GM21360 (cell line): ENCODE data around the gene TCF4.

Experiments used
- ATAC-seq: cut with Tn5 transposase; IDR thresholded peaks from one replicate; pipeline ENCODE4 v1.9.1; 2021; ENCODE audit warnings: mild to moderate bottlenecking, moderate library complexity; ENCODE audit not compliant: unreplicated experiment

Gene TCF4

DNA sequence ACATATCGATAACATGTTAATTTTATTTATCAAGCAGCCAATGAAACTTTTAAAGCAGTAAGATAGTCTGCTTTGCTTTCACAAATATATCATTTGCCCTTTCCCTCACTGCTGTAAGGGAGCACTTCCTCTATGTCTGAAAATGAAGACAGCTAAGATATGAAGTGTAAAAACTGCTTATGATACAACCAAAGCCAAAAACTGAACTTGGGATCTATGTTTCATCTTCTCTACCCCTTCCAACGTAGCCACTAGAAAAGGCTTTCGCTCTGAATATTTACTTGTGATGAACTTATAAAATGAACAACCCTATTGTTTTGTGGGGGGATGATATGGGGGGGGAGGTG lies 140.3 kb downstream of the TCF4 start:
- ATAC-seq = no peak

DNA sequence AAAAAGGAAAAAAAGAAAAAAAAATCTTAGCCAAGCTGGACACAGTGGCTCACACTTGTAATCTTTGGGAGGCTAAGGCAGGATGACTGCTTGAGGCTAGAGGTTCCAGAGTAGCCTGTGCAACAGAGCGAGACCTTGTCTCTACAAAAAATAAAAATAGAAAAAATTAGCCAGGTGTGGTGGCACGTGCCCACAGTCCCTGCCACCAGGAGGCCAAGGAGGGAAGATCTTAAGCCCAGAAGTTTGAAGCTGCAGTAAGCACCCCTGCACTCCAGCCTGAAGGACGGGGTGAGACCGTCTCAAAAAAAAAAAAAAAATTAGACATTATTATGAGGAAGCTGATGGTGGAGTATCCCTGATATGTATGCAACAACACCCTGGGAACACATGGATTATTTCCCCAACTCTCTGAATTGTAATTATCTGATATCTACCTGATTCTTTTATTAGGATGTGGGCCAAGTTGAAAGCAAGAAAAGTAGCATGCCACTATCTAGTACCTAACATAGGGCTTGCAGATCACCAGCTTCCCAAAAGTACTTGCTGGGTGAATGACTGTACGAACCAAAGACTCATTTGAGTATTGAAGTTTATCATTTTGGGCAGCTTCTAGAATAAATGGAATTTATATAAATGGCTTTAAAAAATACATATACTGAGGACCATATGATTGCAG lies 140.9 kb downstream of the TCF4 start:
- no peak for ATAC-seq

GRCh38 chr18:55444536-55444935 lies 143.5 kb downstream of the TCF4 start:
- ATAC-seq = no peak

- no peak for ATAC-seq
These were observed 144.2 kb downstream of the TCF4 start for GRCh38 chr18:55443776-55444175.

DNA sequence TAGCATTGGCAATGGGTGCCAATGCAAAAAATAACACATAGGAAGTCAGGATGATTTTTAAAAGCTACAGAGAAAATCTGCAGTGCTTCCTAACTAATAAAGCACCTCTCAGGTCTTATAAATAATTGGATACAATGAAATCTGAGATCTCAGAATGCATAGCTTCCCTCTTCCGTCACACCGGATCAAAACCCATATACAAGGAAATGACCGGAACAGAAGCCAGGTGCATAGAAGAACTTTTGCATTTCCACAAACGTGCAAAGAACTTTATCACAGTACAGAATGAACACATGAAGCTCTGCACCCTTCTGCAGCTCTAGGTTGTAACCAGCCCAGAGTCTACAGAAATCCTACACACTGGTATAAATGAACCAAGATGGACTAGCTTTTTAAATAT lies 145.4 kb downstream of the TCF4 start:
- no peak for ATAC-seq

DNA sequence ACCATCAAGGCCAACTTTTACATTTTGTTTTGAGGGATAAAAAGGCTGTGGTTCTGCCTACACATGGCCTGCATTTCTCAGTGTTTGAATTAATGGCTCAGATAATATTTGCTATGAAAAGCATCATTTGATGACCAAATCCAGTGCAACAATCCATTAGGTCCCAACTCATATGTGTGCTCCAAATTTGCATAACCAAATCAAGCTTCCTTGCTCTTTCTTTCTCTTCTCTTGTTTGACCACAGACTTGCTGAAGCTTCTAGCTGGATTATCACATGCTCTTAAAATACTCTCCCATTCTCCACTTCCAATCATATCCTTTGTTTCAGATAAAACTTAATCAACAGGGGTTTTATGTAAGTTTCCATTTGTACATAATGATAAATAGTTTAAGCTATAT lies 147.0 kb downstream of the TCF4 start:
- no peak for ATAC-seq

DNA sequence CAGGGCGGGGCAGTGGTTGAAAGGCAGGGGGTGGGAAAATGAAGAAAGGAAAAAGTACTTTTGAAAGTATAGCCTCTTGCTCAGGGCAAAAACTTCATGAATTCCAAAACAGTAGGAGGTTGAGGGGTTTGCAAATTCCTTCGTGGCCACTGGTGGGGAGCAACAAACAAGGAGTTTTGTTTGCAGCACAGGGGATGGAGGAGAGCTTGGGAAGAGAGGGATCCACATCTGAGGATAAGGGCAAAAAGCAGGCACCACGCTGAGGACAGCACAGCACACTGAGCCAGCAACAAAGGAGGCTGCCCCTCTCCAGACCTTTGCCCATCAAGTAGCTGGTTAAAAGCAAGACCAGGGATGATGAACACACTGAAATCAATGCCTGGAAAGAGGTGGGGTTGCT lies 148.9 kb downstream of the TCF4 start:
- ATAC-seq = no peak

GRCh38 chr18:55435592-55435991 lies 152.4 kb downstream of the TCF4 start:
- no peak for ATAC-seq

DNA sequence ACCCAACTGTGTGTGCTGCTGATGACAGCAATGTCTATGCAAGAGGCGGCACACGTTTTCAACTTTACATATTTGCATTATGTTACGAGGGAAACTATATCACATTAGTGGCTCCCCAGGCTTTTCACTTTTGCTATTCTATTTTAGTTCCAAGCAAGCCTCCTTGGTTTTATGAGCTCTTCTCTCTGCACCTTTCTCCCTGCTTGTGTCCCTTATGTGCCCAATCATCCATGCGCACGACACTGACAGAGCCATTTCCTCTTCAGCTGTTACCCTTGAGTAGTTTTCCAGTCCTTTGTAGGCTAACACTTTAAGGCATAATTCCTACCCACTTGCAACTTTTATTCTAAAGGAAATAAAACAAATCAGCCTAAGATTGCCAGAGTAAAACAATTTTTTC lies 154.3 kb downstream of the TCF4 start:
- no peak for ATAC-seq

GRCh38 chr18:55433140-55433539 lies 154.9 kb downstream of the TCF4 start:
- no peak for ATAC-seq

GRCh38 chr18:55432307-55433040 lies 155.5 kb downstream of the TCF4 start:
- no peak for ATAC-seq

DNA sequence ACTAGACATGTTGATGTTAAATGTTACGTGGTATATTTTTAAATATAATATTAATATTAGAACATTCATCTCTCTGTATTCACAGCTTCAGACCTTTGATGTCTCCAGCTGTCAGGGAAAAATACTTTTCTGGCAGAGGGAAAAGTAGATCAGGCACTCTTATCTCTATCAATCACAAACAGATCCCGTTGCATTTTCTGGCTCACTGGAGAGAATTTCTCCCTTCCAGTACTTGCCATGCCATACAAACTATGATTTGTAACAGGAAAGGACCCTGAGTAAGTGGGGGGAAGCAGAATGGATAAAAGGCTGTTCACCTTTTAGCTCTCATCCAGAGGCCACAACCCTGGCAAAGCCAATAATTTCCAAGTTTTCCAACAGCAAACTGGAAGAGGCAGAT lies 158.0 kb downstream of the TCF4 start:
- no peak for ATAC-seq

- no peak for ATAC-seq
These were observed 160.0 kb downstream of the TCF4 start for GRCh38 chr18:55427951-55428350.

- ATAC-seq = no peak
These were observed 162.3 kb downstream of the TCF4 start for GRCh38 chr18:55425698-55426097.

DNA sequence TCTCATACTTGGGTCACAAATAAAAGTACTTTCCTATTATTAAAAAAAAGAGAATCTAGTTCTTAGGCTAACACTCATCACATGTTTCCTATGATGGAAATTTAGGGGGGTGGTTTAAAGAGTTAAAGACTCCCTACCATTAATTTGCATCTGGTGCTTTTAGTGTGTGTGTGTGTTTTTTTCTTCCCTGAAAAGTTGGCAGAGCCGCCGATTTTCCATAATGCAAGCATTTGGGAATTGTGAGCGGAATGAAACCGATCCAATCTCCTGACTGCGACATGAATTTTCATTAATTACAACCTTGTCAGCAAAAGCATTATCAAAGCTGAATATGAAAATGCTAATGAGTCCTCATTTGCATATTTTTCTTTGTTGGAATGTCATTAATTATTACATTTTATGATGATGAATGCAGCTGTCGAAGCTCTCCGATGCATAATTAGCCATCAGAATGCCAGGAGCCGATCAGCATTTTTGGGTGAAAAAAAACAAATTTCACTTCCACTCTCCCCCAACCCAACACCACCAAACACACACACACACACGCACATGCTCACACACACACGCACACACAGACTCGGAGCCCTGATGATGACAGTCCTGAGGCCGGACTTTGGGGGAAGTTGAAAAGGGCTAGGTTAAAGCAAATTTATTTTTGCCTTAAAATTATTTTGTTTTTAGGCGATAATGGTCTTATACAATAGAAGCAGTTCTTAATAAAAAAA lies 165.4 kb downstream of the TCF4 start:
- no peak for ATAC-seq

DNA sequence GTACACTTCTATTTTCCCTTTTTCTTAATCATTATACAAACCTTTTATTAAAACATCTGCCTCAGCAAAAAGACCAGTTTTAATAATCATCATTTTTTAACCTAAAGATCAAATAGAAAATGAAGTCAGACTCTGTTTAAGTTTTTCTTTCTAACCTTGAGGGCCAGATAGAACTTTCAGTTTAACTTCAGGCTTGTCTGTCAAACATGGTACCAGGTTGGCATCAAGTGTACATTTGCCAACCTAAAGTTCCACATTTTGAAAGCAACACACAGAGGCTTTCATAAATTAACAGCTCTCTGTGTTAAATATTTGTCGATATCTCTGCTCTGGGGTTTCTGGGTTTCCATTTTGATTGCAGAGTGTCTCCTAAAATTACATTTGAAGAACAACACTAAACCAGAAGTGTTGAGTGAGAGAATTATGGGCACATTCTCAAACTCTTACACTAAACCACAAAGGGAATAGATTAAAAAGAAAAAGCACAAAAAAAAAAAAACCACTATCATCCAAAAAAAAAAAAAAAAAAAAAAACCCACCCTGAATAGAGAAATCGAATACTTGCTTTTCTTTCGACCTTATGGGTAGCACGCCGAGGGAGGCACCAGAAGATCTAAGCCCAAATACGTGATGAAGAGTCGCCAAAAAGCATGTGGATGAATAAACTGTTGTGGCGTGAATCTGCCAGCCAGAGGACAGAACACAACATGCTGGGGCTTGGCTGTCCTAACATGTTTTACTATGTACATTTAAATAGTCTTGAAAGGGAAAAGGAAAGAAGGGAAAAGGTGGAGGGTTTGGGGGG lies 166.2 kb downstream of the TCF4 start:
- no peak for ATAC-seq

DNA sequence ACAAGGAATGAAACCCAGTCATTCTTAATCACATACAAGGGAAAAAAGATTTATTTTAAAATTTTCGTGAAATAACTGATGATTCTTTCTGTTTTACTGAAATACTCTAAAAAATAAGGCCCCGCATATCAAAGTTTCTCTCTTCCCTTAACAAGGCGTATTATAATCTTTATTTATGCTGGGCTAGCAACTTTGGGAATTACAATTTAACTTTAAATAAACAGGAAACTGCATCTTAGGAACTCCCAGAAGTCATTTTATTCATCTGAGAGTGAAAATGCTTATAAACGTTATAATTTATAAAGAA lies 166.7 kb downstream of the TCF4 start:
- ATAC-seq = no peak

- ATAC-seq = peak; percentile 73
These were observed 167.2 kb downstream of the TCF4 start for GRCh38 chr18:55420665-55421307.

DNA sequence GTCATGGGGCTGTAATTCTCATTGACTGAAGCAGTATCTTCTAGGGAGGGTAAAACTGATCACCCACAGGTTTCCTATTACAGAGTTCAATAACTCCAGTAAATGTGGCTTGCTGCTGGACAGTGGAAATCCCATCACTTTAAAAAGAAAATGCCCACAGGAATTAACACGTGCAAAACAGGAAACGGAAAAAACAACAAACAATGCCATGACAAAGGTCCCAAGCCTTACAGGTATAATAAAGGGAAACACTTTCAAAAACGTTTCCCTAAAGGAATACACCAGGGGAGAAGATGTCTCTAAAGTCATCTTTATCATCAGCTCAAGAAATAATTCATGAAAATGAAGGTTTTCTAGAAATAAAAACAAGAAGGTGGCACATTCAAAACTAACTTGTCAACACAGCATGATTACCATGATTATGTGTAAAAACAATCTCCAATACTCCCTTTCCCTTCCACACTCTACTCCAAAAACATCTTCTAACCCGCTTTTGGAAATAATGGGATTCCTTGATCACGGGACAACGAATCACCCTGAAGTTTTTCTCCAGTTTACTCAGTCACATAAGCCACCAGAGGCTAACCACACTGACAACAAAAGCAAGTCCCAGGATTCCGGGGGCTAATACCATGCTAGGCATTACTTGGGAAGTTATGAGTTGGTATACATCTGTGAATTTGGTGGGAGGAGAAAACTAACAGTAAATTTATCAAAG lies 167.9 kb downstream of the TCF4 start:
- ATAC-seq = no peak
